WTC11 (cell line): ENCODE measurements around the gene MYBPC2. TPM values are rescaled to one million over a fixed set of nuclear protein-coding genes. Genes with fewer than 3 reads are reported as not detected.

Experiments
- ATAC-seq: fragments of 200-7000 bp; cut with Tn5 transposase; 2 replicates; pipeline ENCODE4 v1.10.0; 2021; ENCODE audit warnings: mild to moderate bottlenecking, moderate library complexity
- CTCF ChIA-PET: fragments of 300-600 bp; sonication (Branson Sonifier 250); formaldehyde crosslinking; loops from one replicate; lab custom pipeline; 2021; ENCODE audit warnings: antibody characterized with exemption; lab: Charles Lee
- POLR2A ChIA-PET: fragments of 350-600 bp; sonication (Branson Sonifier 250); formaldehyde crosslinking; loops from one replicate; lab custom pipeline; 2021; ENCODE audit warnings: antibody characterized with exemption; lab: Charles Lee
- DNase-seq: peaks from one replicate; pipeline ENCODE4 v3.0.0; 2021; ENCODE audit warnings: low spot score
- H3K27ac Mint-ChIP-seq: 2 replicates; pipeline ENCODE4 v1.8.0; 2021; ENCODE audit warnings: mixed read lengths
- H3K27me3 Mint-ChIP-seq: 2 replicates; pipeline ENCODE4 v1.8.0; 2021; ENCODE audit warnings: low read depth, mild to moderate bottlenecking, moderate library complexity, mixed read lengths
- H3K36me3 Mint-ChIP-seq: 2 replicates; pipeline ENCODE4 v1.8.0; 2021; ENCODE audit warnings: mixed read lengths
- H3K4me1 Mint-ChIP-seq: 2 replicates; pipeline ENCODE4 v1.8.0; 2022; ENCODE audit warnings: mixed read lengths
- H3K4me3 Mint-ChIP-seq: 2 replicates; pipeline ENCODE4 v1.8.0; 2021; ENCODE audit warnings: mild to moderate bottlenecking, moderate library complexity, mixed read lengths
- H3K9me3 Mint-ChIP-seq: 2 replicates; pipeline ENCODE4 v1.8.0; 2021; ENCODE audit warnings: mixed read lengths
- AFF4 ChIP-seq: sonication (generic); formaldehyde crosslinking; IDR thresholded peaks from 2 replicates; pipeline ENCODE4 v1.8.1; 2023; ENCODE audit warnings: mild to moderate bottlenecking, missing genetic modification reagents, borderline replicate concordance
- CBFB ChIP-seq: sonication (generic); formaldehyde crosslinking; IDR thresholded peaks from 2 replicates; pipeline ENCODE4 v1.8.1; 2022; ENCODE audit warnings: mild to moderate bottlenecking, low read depth, missing genetic modification reagents
- FOXP1 ChIP-seq: sonication (generic); formaldehyde crosslinking; IDR thresholded peaks from 2 replicates; pipeline ENCODE4 v1.8.0; 2022; ENCODE audit warnings: missing genetic modification reagents, mild to moderate bottlenecking, moderate library complexity, borderline replicate concordance
- HMGA2 ChIP-seq: fragments of 250-450 bp; sonication (Bioruptor Pico); IDR thresholded peaks from 2 replicates; pipeline ENCODE4 v1.4.0; 2021; ENCODE audit warnings: mild to moderate bottlenecking, moderate library complexity
- OVOL2 ChIP-seq: fragments of 250-450 bp; sonication (Bioruptor Pico); IDR thresholded peaks from 2 replicates; pipeline ENCODE4 v1.9.0; 2021; ENCODE audit warnings: mild to moderate bottlenecking, borderline replicate concordance
- RELA ChIP-seq: sonication (generic); formaldehyde crosslinking; IDR thresholded peaks from 2 replicates; pipeline ENCODE4 v1.8.1; 2022; ENCODE audit warnings: missing genetic modification reagents, mild to moderate bottlenecking, borderline replicate concordance
- SP1 ChIP-seq: sonication (generic); formaldehyde crosslinking; conservative IDR thresholded peaks from 2 replicates; pipeline ENCODE4 v1.8.1; 2022; ENCODE audit warnings: missing genetic modification reagents
- TEAD4 ChIP-seq: sonication (generic); formaldehyde crosslinking; IDR thresholded peaks from 2 replicates; pipeline ENCODE4 v1.8.0; 2022; ENCODE audit warnings: mild to moderate bottlenecking, missing genetic modification reagents
- ZNF121 ChIP-seq: sonication (generic); formaldehyde crosslinking; IDR thresholded peaks from 2 replicates; pipeline ENCODE4 v1.8.0; 2023; ENCODE audit warnings: missing genetic modification reagents
- ZNF263 ChIP-seq: sonication (generic); formaldehyde crosslinking; IDR thresholded peaks from 2 replicates; pipeline ENCODE4 v1.8.1; 2022; ENCODE audit warnings: low read depth, mild to moderate bottlenecking, moderate library complexity, missing genetic modification reagents
- ZNF281 ChIP-seq: sonication (generic); formaldehyde crosslinking; IDR thresholded peaks from 2 replicates; pipeline ENCODE4 v1.8.0; 2023; ENCODE audit warnings: mild to moderate bottlenecking, missing genetic modification reagents
- ZNF416 ChIP-seq: fragments of 250-450 bp; sonication (Bioruptor Pico); IDR thresholded peaks from 2 replicates; pipeline ENCODE4 v1.9.0; 2021; ENCODE audit warnings: mild to moderate bottlenecking, inconsistent platforms
- ZNF423 ChIP-seq: fragments of 250-450 bp; sonication (Bioruptor Pico); IDR thresholded peaks from 2 replicates; pipeline ENCODE4 v2.1.2; 2022; ENCODE audit warnings: mild to moderate bottlenecking, moderate library complexity
- ZNF425 ChIP-seq: fragments of 250-450 bp; sonication (Bioruptor Pico); conservative IDR thresholded peaks from 2 replicates; pipeline ENCODE4 v1.9.0; 2021; ENCODE audit warnings: mild to moderate bottlenecking
- ZNF671 ChIP-seq: fragments of 250-450 bp; sonication (Bioruptor Pico); IDR thresholded peaks from 2 replicates; pipeline ENCODE4 v1.8.0; 2021; ENCODE audit warnings: mild to moderate bottlenecking
- ZSCAN18 ChIP-seq: fragments of 250-450 bp; sonication (Bioruptor Pico); IDR thresholded peaks from 2 replicates; pipeline ENCODE4 v2.1.2; 2022; ENCODE audit warnings: mild to moderate bottlenecking, moderate library complexity
- total RNA-seq: library from RNA; stranded (reverse); gene quantifications from 3 replicates; pipeline ENCODE4 v1.2.3, GENCODE V29; 2021
- TF ChIP-seq, protein P1 (sequence below): sonication (generic); formaldehyde crosslinking; IDR thresholded peaks from 2 replicates; pipeline ENCODE4 v1.8.0; 2022; ENCODE audit warnings: mild to moderate bottlenecking, missing genetic modification reagents
- TF ChIP-seq, protein P2 (sequence below): sonication (generic); formaldehyde crosslinking; IDR thresholded peaks from 2 replicates; pipeline ENCODE4 v1.8.1; 2022; ENCODE audit warnings: low read depth, mild to moderate bottlenecking, moderate library complexity, missing genetic modification reagents, borderline replicate concordance
- TF ChIP-seq, protein P3 (sequence below): sonication (generic); formaldehyde crosslinking; conservative IDR thresholded peaks from 2 replicates; pipeline ENCODE4 v1.8.1; 2023; ENCODE audit warnings: mild to moderate bottlenecking, low read depth, missing genetic modification reagents, moderate library complexity

MYBPC2 gene
- total RNA-seq, 1 experiment from 2014 or later: 2.6 TPM

DNA sequence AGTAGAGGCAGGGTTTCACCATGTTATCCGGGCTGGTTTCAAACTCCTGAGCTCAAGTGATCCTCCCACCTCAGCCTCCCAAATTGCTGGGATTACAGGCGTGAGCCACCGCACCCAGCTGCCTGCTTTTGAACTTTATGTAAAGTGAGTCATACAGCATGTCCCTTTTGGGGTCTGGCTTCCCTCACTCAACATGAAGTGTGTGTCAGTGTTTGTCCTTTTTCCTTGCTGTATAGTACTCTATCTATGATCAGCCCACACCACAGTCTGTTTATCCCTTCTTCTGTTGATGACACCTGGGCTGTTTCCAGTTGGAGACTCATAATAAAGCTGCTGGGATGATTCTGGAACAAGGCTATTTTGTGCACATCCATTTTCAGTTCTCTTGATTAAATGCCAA lies 11.9 kb upstream of the MYBPC2 start:
- ATAC-seq (no peak), DNase-seq (no peak)
- Mint-ChIP-seq H3K4me1 (peaks cover 18% of the 10 kb centered on the region), H3K36me3 (peaks cover 4% of the 10 kb centered on the region; the same call in 1 of the 2 replicates), H3K27me3 (no peaks in the 10 kb centered on the region), H3K4me3 (no peak overlapping the region; the same call in 1 of the 2 replicates), H3K27ac (no peak overlapping the region), H3K9me3 (no peaks in the 10 kb centered on the region)
- no peak for TF ChIP-seq OVOL2 (CRISPR knock-in tag)
- no peak for TF ChIP-seq ZNF416 (CRISPR knock-in tag)
- no peak for TF ChIP-seq CBFB (CRISPR knock-in tag)
- no peak for TF ChIP-seq TEAD4 (CRISPR knock-in tag)
- TF ChIP-seq, protein P1, sequence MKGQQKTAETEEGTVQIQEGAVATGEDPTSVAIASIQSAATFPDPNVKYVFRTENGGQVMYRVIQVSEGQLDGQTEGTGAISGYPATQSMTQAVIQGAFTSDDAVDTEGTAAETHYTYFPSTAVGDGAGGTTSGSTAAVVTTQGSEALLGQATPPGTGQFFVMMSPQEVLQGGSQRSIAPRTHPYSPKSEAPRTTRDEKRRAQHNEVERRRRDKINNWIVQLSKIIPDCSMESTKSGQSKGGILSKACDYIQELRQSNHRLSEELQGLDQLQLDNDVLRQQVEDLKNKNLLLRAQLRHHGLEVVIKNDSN: no peak
- TF ChIP-seq ZSCAN18 (CRISPR knock-in tag): no peak
- TF ChIP-seq, protein P2, sequence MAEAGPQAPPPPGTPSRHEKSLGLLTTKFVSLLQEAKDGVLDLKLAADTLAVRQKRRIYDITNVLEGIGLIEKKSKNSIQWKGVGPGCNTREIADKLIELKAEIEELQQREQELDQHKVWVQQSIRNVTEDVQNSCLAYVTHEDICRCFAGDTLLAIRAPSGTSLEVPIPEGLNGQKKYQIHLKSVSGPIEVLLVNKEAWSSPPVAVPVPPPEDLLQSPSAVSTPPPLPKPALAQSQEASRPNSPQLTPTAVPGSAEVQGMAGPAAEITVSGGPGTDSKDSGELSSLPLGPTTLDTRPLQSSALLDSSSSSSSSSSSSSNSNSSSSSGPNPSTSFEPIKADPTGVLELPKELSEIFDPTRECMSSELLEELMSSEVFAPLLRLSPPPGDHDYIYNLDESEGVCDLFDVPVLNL (CRISPR knock-in tag): no peak
- no peak for TF ChIP-seq AFF4
- no peak for TF ChIP-seq ZNF263 (CRISPR knock-in tag)
- TF ChIP-seq ZNF281 (CRISPR knock-in tag): no peak
- no peak for TF ChIP-seq ZNF121 (CRISPR knock-in tag)
- TF ChIP-seq FOXP1: no peak
- no peak for TF ChIP-seq ZNF671
- no peak for TF ChIP-seq RELA (CRISPR knock-in tag)
- TF ChIP-seq HMGA2 (CRISPR knock-in tag): no peak
- TF ChIP-seq SP1 (CRISPR knock-in tag): no peak
- no peak for TF ChIP-seq ZNF425 (CRISPR knock-in tag)
- TF ChIP-seq, protein P3, sequence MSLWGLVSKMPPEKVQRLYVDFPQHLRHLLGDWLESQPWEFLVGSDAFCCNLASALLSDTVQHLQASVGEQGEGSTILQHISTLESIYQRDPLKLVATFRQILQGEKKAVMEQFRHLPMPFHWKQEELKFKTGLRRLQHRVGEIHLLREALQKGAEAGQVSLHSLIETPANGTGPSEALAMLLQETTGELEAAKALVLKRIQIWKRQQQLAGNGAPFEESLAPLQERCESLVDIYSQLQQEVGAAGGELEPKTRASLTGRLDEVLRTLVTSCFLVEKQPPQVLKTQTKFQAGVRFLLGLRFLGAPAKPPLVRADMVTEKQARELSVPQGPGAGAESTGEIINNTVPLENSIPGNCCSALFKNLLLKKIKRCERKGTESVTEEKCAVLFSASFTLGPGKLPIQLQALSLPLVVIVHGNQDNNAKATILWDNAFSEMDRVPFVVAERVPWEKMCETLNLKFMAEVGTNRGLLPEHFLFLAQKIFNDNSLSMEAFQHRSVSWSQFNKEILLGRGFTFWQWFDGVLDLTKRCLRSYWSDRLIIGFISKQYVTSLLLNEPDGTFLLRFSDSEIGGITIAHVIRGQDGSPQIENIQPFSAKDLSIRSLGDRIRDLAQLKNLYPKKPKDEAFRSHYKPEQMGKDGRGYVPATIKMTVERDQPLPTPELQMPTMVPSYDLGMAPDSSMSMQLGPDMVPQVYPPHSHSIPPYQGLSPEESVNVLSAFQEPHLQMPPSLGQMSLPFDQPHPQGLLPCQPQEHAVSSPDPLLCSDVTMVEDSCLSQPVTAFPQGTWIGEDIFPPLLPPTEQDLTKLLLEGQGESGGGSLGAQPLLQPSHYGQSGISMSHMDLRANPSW (CRISPR knock-in tag): no peak
- TF ChIP-seq ZNF423 (CRISPR knock-in tag): no peak
- ChIA-PET POLR2A (no interaction called here), CTCF (interaction anchor here (0.9 kb wide), 1 partner anchor 45 kb away, joined by 3 read pairs; no protein-coding TSS in a partner anchor)
